H9 (cell line): Measurements from ENCODE around the gene EFCAB11. TPM values are rescaled to one million over a fixed set of nuclear protein-coding genes. Genes with fewer than 3 reads are reported as not detected.

ENCODE experiments used
- DNase-seq: peaks from one replicate; pipeline ENCODE4 v3.0.0-alpha.2; 2017
- H2AFZ ChIP-seq: one replicate; pipeline ENCODE4 v1.6.1; 2013; ENCODE audit warnings: mild to moderate bottlenecking, low read length, control low read depth, moderate library complexity
- H2AK5ac ChIP-seq: 2 replicates; pipeline ENCODE4 v1.6.1; 2013; ENCODE audit warnings: low read length, control low read depth, mixed read lengths; ENCODE audit not compliant: insufficient read length
- H2BK120ac ChIP-seq: one replicate; pipeline ENCODE4 v1.6.1; 2013; ENCODE audit warnings: low read depth, mild to moderate bottlenecking, low read length, control low read depth, inconsistent platforms; ENCODE audit not compliant: poor library complexity, severe bottlenecking
- H2BK12ac ChIP-seq: 2 replicates; pipeline ENCODE4 v1.6.1; 2013; ENCODE audit warnings: low read length, control low read depth, mixed read lengths, low read depth; ENCODE audit not compliant: insufficient read length
- H2BK15ac ChIP-seq: 2 replicates; pipeline ENCODE4 v1.6.1; 2013; ENCODE audit warnings: low read depth, low read length, control low read depth
- H2BK20ac ChIP-seq: one replicate; pipeline ENCODE4 v1.6.1; 2013; ENCODE audit warnings: low read depth, mild to moderate bottlenecking, low read length, control low read depth, inconsistent platforms; ENCODE audit not compliant: poor library complexity, severe bottlenecking
- H2BK5ac ChIP-seq: 2 replicates; pipeline ENCODE4 v1.6.1; 2013; ENCODE audit warnings: low read length, control low read depth, mixed read lengths; ENCODE audit not compliant: insufficient read length
- H3K14ac ChIP-seq: 2 replicates; pipeline ENCODE4 v1.6.1; 2013; ENCODE audit warnings: low read length, control low read depth; ENCODE audit not compliant: insufficient read depth
- H3K18ac ChIP-seq: 2 replicates; pipeline ENCODE4 v1.6.1; 2013; ENCODE audit warnings: low read depth, mild to moderate bottlenecking, mixed read lengths, low read length, control low read depth; ENCODE audit not compliant: insufficient read length
- H3K23ac ChIP-seq: 2 replicates; pipeline ENCODE4 v1.6.1; 2013; ENCODE audit warnings: low read length, control low read depth, mixed read lengths, low read depth; ENCODE audit not compliant: insufficient read length
- H3K23me2 ChIP-seq: 2 replicates; pipeline ENCODE4 v1.6.1; 2013; ENCODE audit warnings: low read depth, mild to moderate bottlenecking, mixed read lengths, low read length, control low read depth; ENCODE audit not compliant: insufficient read length, poor library complexity, severe bottlenecking
- H3K27ac ChIP-seq: 2 replicates; pipeline ENCODE4 v1.5.1; 2013; ENCODE audit warnings: low read length, control low read depth, mixed read lengths, low read depth; ENCODE audit not compliant: insufficient read length
- H3K27me3 ChIP-seq: 2 replicates; pipeline ENCODE4 v1.6.1; 2013; ENCODE audit warnings: low read length, control low read depth, inconsistent platforms; ENCODE audit not compliant: insufficient read depth
- H3K4ac ChIP-seq: 2 replicates; pipeline ENCODE4 v1.6.1; 2013; ENCODE audit warnings: low read depth, mild to moderate bottlenecking, control low read depth, inconsistent platforms, low read length, moderate library complexity
- H3K4me1 ChIP-seq: 2 replicates; pipeline ENCODE4 v1.6.1; 2013; ENCODE audit warnings: low read length, control low read depth, inconsistent platforms; ENCODE audit not compliant: insufficient read depth
- H3K4me2 ChIP-seq: 2 replicates; pipeline ENCODE4 v1.6.1; 2013; ENCODE audit warnings: low read length, control low read depth, mixed read lengths; ENCODE audit not compliant: insufficient read length, insufficient read depth
- H3K56ac ChIP-seq: 2 replicates; pipeline ENCODE4 v1.6.1; 2013; ENCODE audit warnings: low read depth, mild to moderate bottlenecking, mixed read lengths, low read length, control low read depth; ENCODE audit not compliant: insufficient read length
- H3K79me1 ChIP-seq: 2 replicates; pipeline ENCODE4 v1.6.1; 2013; ENCODE audit warnings: low read depth, mild to moderate bottlenecking, moderate library complexity, low read length, control low read depth, inconsistent platforms; ENCODE audit not compliant: insufficient read depth, poor library complexity, severe bottlenecking
- H3K79me2 ChIP-seq: 2 replicates; pipeline ENCODE4 v1.6.1; 2013; ENCODE audit warnings: low read length, control low read depth, inconsistent platforms; ENCODE audit not compliant: insufficient read depth
- H3K9ac ChIP-seq: 2 replicates; pipeline ENCODE4 v1.6.1; 2013; ENCODE audit warnings: low read length, control low read depth, mixed read lengths; ENCODE audit not compliant: insufficient read length; ENCODE audit errors: extremely low read depth
- H3K9me3 ChIP-seq: one replicate; pipeline ENCODE4 v1.6.1; 2013; ENCODE audit warnings: low read depth, low read length, inconsistent platforms; ENCODE audit not compliant: control insufficient read depth
- H3T11ph ChIP-seq: one replicate; pipeline ENCODE4 v1.6.1; 2013; ENCODE audit warnings: mild to moderate bottlenecking, low read length, control low read depth, inconsistent platforms
- H4K20me1 ChIP-seq: one replicate; pipeline ENCODE4 v1.6.1; 2013; ENCODE audit not compliant: control insufficient read depth, insufficient read length, insufficient read depth
- H4K5ac ChIP-seq: 2 replicates; pipeline ENCODE4 v1.6.1; 2013; ENCODE audit warnings: low read depth, mild to moderate bottlenecking, mixed read lengths, low read length, control low read depth; ENCODE audit not compliant: insufficient read length
- H4K8ac ChIP-seq: replicated peaks from 2 replicates; pipeline ENCODE4 v1.6.1; 2013; ENCODE audit warnings: low read length, control low read depth, mixed read lengths, low read depth; ENCODE audit not compliant: insufficient read length
- H4K91ac ChIP-seq: 2 replicates; pipeline ENCODE4 v1.6.1; 2013; ENCODE audit warnings: low read depth, mild to moderate bottlenecking, moderate library complexity, mixed read lengths, low read length, control low read depth; ENCODE audit not compliant: insufficient read length
- H3K27ac Mint-ChIP-seq, 3 experiments: 2 replicates in 2 of 3; 3 replicates in 1 of 3; pipeline ENCODE4 v1.8.0; 2020 to 2021; ENCODE audit warnings: mixed read lengths in 3 of 3, mild to moderate bottlenecking in 1 of 3, moderate library complexity in 1 of 3
- H3K27me3 Mint-ChIP-seq: 2 replicates; pipeline ENCODE4 v1.8.0; 2021; ENCODE audit warnings: low read depth, mild to moderate bottlenecking, moderate library complexity, mixed read lengths
- H3K36me3 Mint-ChIP-seq, 3 experiments: 2 replicates in 2 of 3; 3 replicates in 1 of 3; pipeline ENCODE4 v1.8.0; 2020 to 2021; ENCODE audit warnings: low read depth in 3 of 3, mixed read lengths in 3 of 3; ENCODE audit not compliant: insufficient read depth in 1 of 3
- H3K4me1 Mint-ChIP-seq, 2 experiments: 2 replicates each; pipeline ENCODE4 v1.8.0; 2020; ENCODE audit warnings: mixed read lengths in 2 of 2
- H3K4me3 Mint-ChIP-seq, 2 experiments: 2 replicates in 1 of 2; 3 replicates in 1 of 2; pipeline ENCODE4 v1.8.0; 2020 to 2021; ENCODE audit warnings: mild to moderate bottlenecking in 2 of 2, mixed read lengths in 2 of 2, moderate library complexity in 1 of 2
- H3K9me3 Mint-ChIP-seq, 2 experiments: 2 replicates in 1 of 2; 3 replicates in 1 of 2; pipeline ENCODE4 v1.8.0; 2020; ENCODE audit warnings: mild to moderate bottlenecking in 2 of 2, mixed read lengths in 2 of 2, moderate library complexity in 1 of 2
- WGBS: extraction: QIAGEN DNeasy Blood & Tissue Kit; methylation state at CpG from one replicate; pipeline ENCODE4 v1.1.7; 2013; ENCODE audit warnings: missing lambda C conversion rate, low lambda C conversion rate, mixed read lengths; ENCODE audit not compliant: insufficient read length; ENCODE audit errors: extremely low coverage; 5-methylcytosine and 5-hydroxymethylcytosine counted together
- total RNA-seq: library from RNA; stranded (reverse); gene quantifications from 2 replicates; pipeline ENCODE4 v1.2.1, GENCODE V29; 2021
- TF ChIP-seq, protein P1 (sequence below): fragments of 200-600 bp; sonication (generic); conservative IDR thresholded peaks from 3 replicates; pipeline ENCODE4 v1.8.0; 2021; ENCODE audit warnings: antibody characterized with exemption, mild to moderate bottlenecking

Gene EFCAB11
- total RNA-seq, 1 experiment from 2014 or later: 17.4 TPM

DNA sequence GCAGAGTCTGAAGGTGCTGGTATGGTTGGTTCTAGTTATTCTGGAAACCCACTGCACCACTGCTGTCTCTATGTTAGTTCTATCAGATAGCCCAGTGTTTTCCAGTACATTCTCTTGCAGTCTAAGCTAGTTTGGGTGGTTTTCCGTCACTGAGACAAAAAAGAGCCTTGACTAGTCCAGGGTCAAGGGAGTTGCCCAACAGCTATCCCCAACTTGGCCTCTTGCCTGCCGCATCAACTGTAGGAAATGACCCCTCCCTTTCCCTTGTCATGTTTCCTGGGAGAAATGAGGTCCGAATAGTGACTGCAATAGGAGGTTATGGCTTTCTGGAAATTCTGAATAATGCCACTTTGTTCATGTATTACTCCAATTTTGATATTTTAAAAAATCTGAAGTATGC, 160.4 kb downstream of the EFCAB11 start:
- Histone ChIP-seq H3K23ac (no peak overlapping the region), H3K9ac (no peak overlapping the region), H4K5ac (no peak overlapping the region), H2AK5ac (no peak overlapping the region), H3K56ac (no peak overlapping the region), H3T11ph (no peak overlapping the region), H3K9me3 (no peaks in the 10 kb centered on the region), H3K27me3 (peaks cover 3% of the 10 kb centered on the region; the same call in 1 of the 2 replicates), H3K4ac (no peak overlapping the region), H3K4me2 (no peak overlapping the region), H2BK15ac (no peak overlapping the region), H4K20me1 (no peaks in the 10 kb centered on the region), H3K18ac (no peak overlapping the region), H3K79me1 (no peaks in the 10 kb centered on the region), H4K91ac (no peak overlapping the region), H2BK120ac (no peak overlapping the region), H2BK12ac (no peak overlapping the region), H3K14ac (no peak overlapping the region), H3K79me2 (no peaks in the 10 kb centered on the region), H3K4me1 (no peaks in the 10 kb centered on the region), H4K8ac (no peak overlapping the region), H2AFZ (no peak overlapping the region), H3K23me2 (no peaks in the 10 kb centered on the region), H3K27ac (no peak overlapping the region), H2BK5ac (no peak overlapping the region), H2BK20ac (no peak overlapping the region)
- no peaks in the 10 kb centered on the region for H3K27me3 Mint-ChIP-seq
- H3K36me3 Mint-ChIP-seq: no peaks in the 10 kb centered on the region
- no peak for DNase-seq
- no peak overlapping the region for H3K27ac Mint-ChIP-seq
- peaks cover 8 to 11% of the 10 kb centered on the region in 2 experiments; a peak in 3 of 4 replicates for H3K4me1 Mint-ChIP-seq
- WGBS: no CpG with 5 or more reads among the region's 3 CpGs
- H3K9me3 Mint-ChIP-seq: no peaks in the 10 kb centered on the region
- no peak overlapping the region for H3K4me3 Mint-ChIP-seq
- TF ChIP-seq, protein P1, sequence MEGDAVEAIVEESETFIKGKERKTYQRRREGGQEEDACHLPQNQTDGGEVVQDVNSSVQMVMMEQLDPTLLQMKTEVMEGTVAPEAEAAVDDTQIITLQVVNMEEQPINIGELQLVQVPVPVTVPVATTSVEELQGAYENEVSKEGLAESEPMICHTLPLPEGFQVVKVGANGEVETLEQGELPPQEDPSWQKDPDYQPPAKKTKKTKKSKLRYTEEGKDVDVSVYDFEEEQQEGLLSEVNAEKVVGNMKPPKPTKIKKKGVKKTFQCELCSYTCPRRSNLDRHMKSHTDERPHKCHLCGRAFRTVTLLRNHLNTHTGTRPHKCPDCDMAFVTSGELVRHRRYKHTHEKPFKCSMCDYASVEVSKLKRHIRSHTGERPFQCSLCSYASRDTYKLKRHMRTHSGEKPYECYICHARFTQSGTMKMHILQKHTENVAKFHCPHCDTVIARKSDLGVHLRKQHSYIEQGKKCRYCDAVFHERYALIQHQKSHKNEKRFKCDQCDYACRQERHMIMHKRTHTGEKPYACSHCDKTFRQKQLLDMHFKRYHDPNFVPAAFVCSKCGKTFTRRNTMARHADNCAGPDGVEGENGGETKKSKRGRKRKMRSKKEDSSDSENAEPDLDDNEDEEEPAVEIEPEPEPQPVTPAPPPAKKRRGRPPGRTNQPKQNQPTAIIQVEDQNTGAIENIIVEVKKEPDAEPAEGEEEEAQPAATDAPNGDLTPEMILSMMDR: no peak
